NCI-H748 treated with DMSO at 0.1 percent for 48 hours (cell line): ENCODE data around the gene C10orf90.

Source experiments
- DNase-seq: peaks from one replicate; lab custom pipeline; 2025; lab: John Stamatoyannopoulos, UW

C10orf90 gene

GRCh38 chr10:126670056-126670894, at the start of gene C10orf90:
Gene C10orf90 (minus strand): TSS chr10:126670693. CDS start chr10:126670480, 213 bp downstream.
- no peak for DNase-seq

- no peak for DNase-seq
Measured at GRCh38 chr10:126716366-126716765, 45.9 kb upstream of the C10orf90 start.

GRCh38 chr10:126713594-126713993, 43.1 kb upstream of the C10orf90 start:
- DNase-seq, result no peak

GRCh38 chr10:126712681-126713080, 42.2 kb upstream of the C10orf90 start:
- no peak for DNase-seq

- DNase-seq, result no peak
Measured at GRCh38 chr10:126705951-126706565, 35.6 kb upstream of the C10orf90 start.

GRCh38 chr10:126705131-126705530, 34.6 kb upstream of the C10orf90 start:
- DNase-seq, result no peak

- DNase-seq, result no peak
Measured at GRCh38 chr10:126704649-126705048, 34.2 kb upstream of the C10orf90 start.

- no peak for DNase-seq
Measured at GRCh38 chr10:126702181-126702580, 31.7 kb upstream of the C10orf90 start.

GRCh38 chr10:126701526-126701925, 31.0 kb upstream of the C10orf90 start:
- no peak for DNase-seq

- DNase-seq, result no peak
Measured at GRCh38 chr10:126696684-126697083, 26.2 kb upstream of the C10orf90 start.

GRCh38 chr10:126691456-126691855, 21.0 kb upstream of the C10orf90 start:
- DNase-seq, result no peak

- DNase-seq, result no peak
Measured at GRCh38 chr10:126690534-126690933, 20.0 kb upstream of the C10orf90 start.

GRCh38 chr10:126689461-126689994, 19.0 kb upstream of the C10orf90 start:
- DNase-seq, result no peak

- DNase-seq, result no peak
Measured at GRCh38 chr10:126687121-126687606, 16.7 kb upstream of the C10orf90 start.

GRCh38 chr10:126686719-126687118, 16.2 kb upstream of the C10orf90 start:
- DNase-seq, result no peak

GRCh38 chr10:126686268-126686667, 15.8 kb upstream of the C10orf90 start:
- DNase-seq, result no peak

- DNase-seq, result no peak
Measured at GRCh38 chr10:126685756-126686155, 15.3 kb upstream of the C10orf90 start.

GRCh38 chr10:126684171-126684745, 13.8 kb upstream of the C10orf90 start:
- no peak for DNase-seq

- DNase-seq, result no peak
Measured at GRCh38 chr10:126683466-126683865, 13.0 kb upstream of the C10orf90 start.

GRCh38 chr10:126675656-126676438, 5.4 kb upstream of the C10orf90 start:
- no peak for DNase-seq

- no peak for DNase-seq
Measured at GRCh38 chr10:126674741-126675515, 4.4 kb upstream of the C10orf90 start.
